Endothelial cell of umbilical vein (primary cell): ENCODE data around the gene DPH2. TPM values are rescaled to one million over a fixed set of nuclear protein-coding genes. Genes with fewer than 3 reads are reported as not detected.
A peak's percentile ranks its signal among the peaks of the same experiment; 100 is the strongest.

Experiments used
- Bru-seq: library from RNA; stranded (reverse); fragments of 400-500 nt; gene quantifications from one replicate; lab custom pipeline; 2021; lab: Mats Ljungman, UMichigan
- BruChase-seq, 2 experiments: library from RNA; stranded (reverse); fragments of 400-500 nt; gene quantifications; one replicate each; lab custom pipeline; 2021; lab: Mats Ljungman, UMichigan
- BruUV-seq: library from RNA; stranded (reverse); fragments of 400-500 nt; replicated peaks from 2 replicates; lab custom pipeline; 2021; lab: Mats Ljungman, UMichigan
- CTCF ChIA-PET: fragments of 300-600, 350-600 bp; sonication (Branson Sonifier 250); formaldehyde crosslinking; loops from one replicate; lab custom pipeline; 2021; ENCODE audit warnings: antibody characterized with exemption, inconsistent platforms; lab: Charles Lee
- POLR2A ChIA-PET: fragments of 300-600, 350-600 bp; sonication (Branson Sonifier 250); formaldehyde crosslinking; loops from one replicate; lab custom pipeline; 2021; ENCODE audit warnings: antibody characterized with exemption, inconsistent platforms; lab: Charles Lee
- DNase-seq: peaks from one replicate; pipeline ENCODE4 v3.0.0-alpha.2; 2011; ENCODE audit warnings: low read depth, low spot score
- FAIRE-seq: peaks from 2 replicates; lab custom pipeline; 2011; peaks lifted over from hg19 to GRCh38; lab: Jason Lieb, UNC
- H2AFZ ChIP-seq: 2 replicates; pipeline ENCODE4 v1.6.0; 2012; ENCODE audit warnings: low read depth, low read length, control low read depth, inconsistent platforms
- H3K27ac ChIP-seq: 2 replicates; pipeline ENCODE4 v1.5.1; 2011; ENCODE audit warnings: low read depth, mild to moderate bottlenecking, control low read depth, low read length, moderate library complexity; ENCODE audit not compliant: insufficient read depth
- H3K27me3 ChIP-seq, 2 experiments: 2 replicates each; pipeline versions ENCODE4 v1.6.0 to v1.6.1; 2011; ENCODE audit warnings: low read length in 2 of 2, mixed read lengths in 1 of 2; ENCODE audit not compliant: control insufficient read depth in 2 of 2, insufficient read depth in 2 of 2
- H3K36me3 ChIP-seq, 2 experiments: 2 replicates in 1 of 2; 3 replicates in 1 of 2; pipeline ENCODE4 v1.5.1; 2011; ENCODE audit warnings: low read length in 2 of 2, mild to moderate bottlenecking in 1 of 2, moderate library complexity in 1 of 2; ENCODE audit not compliant: control insufficient read depth in 2 of 2, insufficient read depth in 2 of 2; ENCODE audit errors: extremely low read depth in 1 of 2
- H3K4me1 ChIP-seq: 3 replicates; pipeline ENCODE4 v1.5.1; 2011; ENCODE audit warnings: mild to moderate bottlenecking, low read length; ENCODE audit not compliant: control insufficient read depth, insufficient read depth; ENCODE audit errors: extremely low read depth
- H3K4me2 ChIP-seq: 2 replicates; pipeline ENCODE4 v1.6.1; 2011; ENCODE audit warnings: low read length, control low read depth, mixed read lengths; ENCODE audit not compliant: insufficient read depth
- H3K4me3 ChIP-seq, 3 experiments: fragments of 200-600 bp in 1 of 3; sonication (generic), shearing (Covaris generic) in 1 of 3; replicated peaks in 1 of 3; 2 replicates each; pipeline ENCODE4 v1.5.1; 2011 to 2016; ENCODE audit warnings: control low read depth in 3 of 3, low read length in 3 of 3, mild to moderate bottlenecking in 2 of 3, inconsistent platforms in 1 of 3, low read depth in 1 of 3, moderate library complexity in 1 of 3; ENCODE audit not compliant: insufficient read depth in 1 of 3
- H3K79me2 ChIP-seq: 2 replicates; pipeline ENCODE4 v1.6.0; 2012; ENCODE audit warnings: low read length, inconsistent platforms; ENCODE audit not compliant: control insufficient read depth, insufficient read depth
- H3K9ac ChIP-seq: replicated peaks from 2 replicates; pipeline ENCODE3; 2011; ENCODE audit warnings: low read length, control low read depth; ENCODE audit not compliant: insufficient read depth; ENCODE audit errors: extremely low read depth
- H3K9me1 ChIP-seq: replicated peaks from 3 replicates; pipeline ENCODE4 v1.6.0; 2011; ENCODE audit warnings: mild to moderate bottlenecking, low read length; ENCODE audit not compliant: control insufficient read depth, insufficient read depth; ENCODE audit errors: extremely low read depth
- H3K9me3 ChIP-seq: replicated peaks from 2 replicates; pipeline ENCODE4 v1.5.1; 2012; ENCODE audit warnings: low read length, inconsistent platforms; ENCODE audit not compliant: control insufficient read depth, insufficient read depth
- H4K20me1 ChIP-seq: replicated peaks from 2 replicates; pipeline ENCODE3; 2011; ENCODE audit warnings: mild to moderate bottlenecking, low read length; ENCODE audit not compliant: control insufficient read depth, insufficient read depth; ENCODE audit errors: extremely low read depth
- EZH2 ChIP-seq: IDR thresholded peaks from 2 replicates; pipeline ENCODE4 v1.6.1; 2012; ENCODE audit warnings: borderline replicate concordance, low read depth, mild to moderate bottlenecking, moderate library complexity, low read length, inconsistent platforms; ENCODE audit not compliant: severe bottlenecking
- MYC ChIP-seq: IDR thresholded peaks from one replicate; pipeline ENCODE4 v1.6.1; 2011; ENCODE audit warnings: mild to moderate bottlenecking, low read depth, low read length
- POLR2A ChIP-seq: IDR thresholded peaks from 2 replicates; pipeline ENCODE4 v1.6.1; 2012; ENCODE audit warnings: low read depth, mild to moderate bottlenecking, control low read depth, low read length
- dilution Hi-C: fragments of 300-500 bp; cut with MboI; formaldehyde crosslinking; loops from one replicate; pipeline ENCODE4 v1.15.0; 2019; ENCODE audit warnings: low sequenced_read_pairs; ENCODE audit not compliant: extremely low pct_ligation_motif_present
- intact Hi-C: fragments of 100-400 bp; cut with micrococcal nuclease; formaldehyde crosslinking; loops from one replicate; pipeline ENCODE4 v1.10.0; 2022
- long read RNA-seq: library from polyadenylated mRNA; stranded (forward); transcript quantifications from one replicate; pipeline ENCODE4 v2.0.0, GENCODE V29; 2021
- polyA minus RNA-seq, 3 experiments: library from RNA; depleted of rRNA, polyadenylated mRNA; stranded (reverse); fragments of >200 nt; gene quantifications; 1 replicate in 1 of 3; 2 replicates in 2 of 3; pipeline ENCODE4 v1.2.3, GENCODE V29; 2011
- polyA plus RNA-seq, 4 experiments: library from polyadenylated mRNA; depleted of rRNA in 3 of 4; stranded (reverse) in 3 of 4; unstranded in 1 of 4; fragments of >200 nt; gene quantifications; 2 replicates each; pipeline versions ENCODE4 v1.2.1 to v1.2.3, GENCODE V29; 2011 to 2012; ENCODE audit warnings: missing spikeins in 1 of 4
- total RNA-seq: library from RNA; stranded (reverse); gene quantifications from 2 replicates; pipeline ENCODE4 v1.2.3, GENCODE V29; 2021
- TF ChIP-seq, protein P1 (sequence below): IDR thresholded peaks from 2 replicates; pipeline ENCODE4 v1.6.1; 2011; ENCODE audit not compliant: insufficient read depth, insufficient read length

Gene DPH2
- total RNA-seq (26.6 and 28.1 TPM in 2 replicates), polyA plus RNA-seq (59.1 and 59.6 TPM in 2 replicates), polyA minus RNA-seq (36.3 and 47.4 TPM in 2 replicates), Bru-seq, nascent RNA (percentile 55 among the genes with signal in this experiment), BruChase-seq, experiment 1, labeled RNA remaining after a 6-hour chase (percentile 88 among the genes with signal in this experiment), BruChase-seq, experiment 2, labeled RNA remaining after a 2-hour chase (percentile 74 among the genes with signal in this experiment)
- 34.0 and 36.6 TPM in 2 replicates for polyA plus RNA-seq (2011; cell fraction: cytosol; rRNA removed)
- polyA plus RNA-seq (2011; cell fraction: nucleus; rRNA removed): 110 and 115 TPM in 2 replicates
- polyA plus RNA-seq (2012): 19.2 and 24.4 TPM in 2 replicates
- 31.5 TPM for polyA minus RNA-seq (2011; cell fraction: cytosol; rRNA and poly(A)+ RNA removed)
- polyA minus RNA-seq (2011; cell fraction: nucleus; rRNA and poly(A)+ RNA removed): 28.1 and 35.4 TPM in 2 replicates
- long read RNA-seq, transcript DPH2-209 (6 exons, 2,414 nt): minor isoform, 6 of 79 reads
- long read RNA-seq, transcript DPH2-201 (6 exons, 2,472 nt): major isoform, 44 of 79 reads
- long read RNA-seq, partial matches to known transcripts: 13 of 79 reads
- long read RNA-seq, other reads (novel, unspliced or antisense): 15 of 79 reads

GRCh38 chr1:43969746-43970466 is at the start of gene DPH2:
TSS of gene DPH2 (plus strand) at chr1:43970010. CDS start at chr1:43970176, 166 bp downstream.
- Histone ChIP-seq H3K27ac (no peak within 1 kb of the TSS), H3K4me3 (peak within 1 kb of the TSS; percentile 49 to 87 (median 60)), H3K9me1 (no peaks in the 10 kb centered on the region), H3K4me1 (peaks cover 12% of the 10 kb centered on the region), H4K20me1 (no peaks in the 10 kb centered on the region), H3K4me2 (peak within 1 kb of the TSS; percentile 70), H3K36me3 (peaks cover 0 to 14% of the 10 kb centered on the region in 2 experiments), H3K27me3 (no peaks in the 10 kb centered on the region), H3K9me3 (no peaks in the 10 kb centered on the region), H3K9ac (peak within 1 kb of the TSS; percentile 26), H3K79me2 (peaks cover 5% of the 10 kb centered on the region), H2AFZ (peak within 1 kb of the TSS; percentile 74)
- TF ChIP-seq POLR2A: peak; percentile 69
- TF ChIP-seq EZH2: no peak
- TF ChIP-seq, protein P1, sequence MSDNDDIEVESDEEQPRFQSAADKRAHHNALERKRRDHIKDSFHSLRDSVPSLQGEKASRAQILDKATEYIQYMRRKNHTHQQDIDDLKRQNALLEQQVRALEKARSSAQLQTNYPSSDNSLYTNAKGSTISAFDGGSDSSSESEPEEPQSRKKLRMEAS: peak; percentile 88
- TF ChIP-seq MYC: no peak
- dilution Hi-C loops (no loop called here), intact Hi-C loops (loop anchor here (1.0 to 2.0 kb wide), 2 partner anchors 24 to 61 kb away; partner anchors contain the start of genes IPO13 and SLC6A9)
- POLR2A ChIA-PET: interaction anchor here (0.7 to 1.4 kb wide), 2 partner anchors 61 to 320 kb away, joined by 3 read pairs; partner anchors contain the start of genes KDM4A and SLC6A9
- BruUV-seq: TSS peak; percentile 53
- peak; percentile 98 for DNase-seq
- FAIRE-seq: peak; percentile 100
- CTCF ChIA-PET: interaction anchor here (0.8 to 0.9 kb wide), 2 partner anchors 24 to 207 kb away, joined by 4 read pairs; no protein-coding TSS in a partner anchor
